CD4-positive, alpha-beta memory T cell (primary cell): ENCODE data around the gene TYW1. TPM values are rescaled to one million over a fixed set of nuclear protein-coding genes. Genes with fewer than 3 reads are reported as not detected.
"Not testable (repeated sequence)": the region's sequence is repeated elsewhere in the genome, so short reads cannot be mapped to it uniquely, and the experiment has no call there.

Experiments used
- CTCF ChIA-PET: fragments of 350-600 bp; sonication (Branson Sonifier 250); formaldehyde crosslinking; loops from one replicate; lab custom pipeline; 2021; ENCODE audit warnings: inconsistent platforms; ENCODE audit not compliant: partially characterized antibody; lab: Charles Lee
- POLR2A ChIA-PET: fragments of 350-600 bp; sonication (Branson Sonifier 250); formaldehyde crosslinking; loops from one replicate; lab custom pipeline; 2021; ENCODE audit not compliant: partially characterized antibody; lab: Charles Lee
- DNase-seq, 5 donors: peaks; one replicate each; pipeline versions ENCODE4 v3.0.0 to v3.0.0-alpha.2; 2020 to 2022; ENCODE audit warnings: mixed read lengths in 1 of 5
- H3K27ac ChIP-seq: one replicate; pipeline ENCODE4 v1.7.0; 2013; ENCODE audit warnings: low read depth, low read length
- H3K27me3 ChIP-seq: 2 replicates; pipeline ENCODE4 v1.7.0; 2013; ENCODE audit warnings: mild to moderate bottlenecking, low read length, moderate library complexity; ENCODE audit not compliant: insufficient read depth
- H3K36me3 ChIP-seq: 2 replicates; pipeline ENCODE4 v1.7.0; 2013; ENCODE audit warnings: mild to moderate bottlenecking, low read length, moderate library complexity; ENCODE audit not compliant: insufficient read depth
- H3K4me1 ChIP-seq: 2 replicates; pipeline ENCODE4 v1.7.0; 2013; ENCODE audit warnings: mild to moderate bottlenecking, low read length, moderate library complexity; ENCODE audit not compliant: insufficient read depth
- H3K4me3 ChIP-seq, 2 donors: one replicate each; pipeline ENCODE4 v1.7.0; 2013; ENCODE audit warnings: low read length in 2 of 2, mild to moderate bottlenecking in 1 of 2
- H3K9me3 ChIP-seq, 2 donors: one replicate each; pipeline ENCODE4 v1.7.0; 2013; ENCODE audit warnings: low read length in 2 of 2, control low read depth in 1 of 2; ENCODE audit not compliant: control insufficient read depth in 1 of 2
- H3K27ac Mint-ChIP-seq, 7 donors: one replicate each; pipeline ENCODE4 v1.8.0; 2020 to 2021; ENCODE audit warnings: mixed read lengths in 7 of 7, mild to moderate bottlenecking in 6 of 7, inconsistent platforms in 3 of 7, moderate library complexity in 3 of 7
- H3K27me3 Mint-ChIP-seq, 2 donors: one replicate each; pipeline ENCODE4 v1.8.0; 2020 to 2021; ENCODE audit warnings: mixed read lengths in 2 of 2
- H3K36me3 Mint-ChIP-seq, 2 donors: one replicate each; pipeline ENCODE4 v1.8.0; 2020 to 2021; ENCODE audit warnings: mixed read lengths in 2 of 2, inconsistent platforms in 1 of 2, mild to moderate bottlenecking in 1 of 2
- H3K4me1 Mint-ChIP-seq, 4 donors: one replicate each; pipeline ENCODE4 v1.8.0; 2020 to 2021; ENCODE audit warnings: mixed read lengths in 4 of 4, mild to moderate bottlenecking in 1 of 4
- H3K4me3 Mint-ChIP-seq, 8 donors: one replicate each; pipeline ENCODE4 v1.8.0; 2020 to 2021; ENCODE audit warnings: mixed read lengths in 8 of 8, mild to moderate bottlenecking in 7 of 8, moderate library complexity in 6 of 8, inconsistent platforms in 3 of 8
- H3K9me3 Mint-ChIP-seq, 8 donors: one replicate each; pipeline ENCODE4 v1.8.0; 2020 to 2021; ENCODE audit warnings: mixed read lengths in 8 of 8, mild to moderate bottlenecking in 5 of 8, inconsistent platforms in 3 of 8, moderate library complexity in 1 of 8
- intact Hi-C: fragments of 100-400 bp; cut with micrococcal nuclease; formaldehyde crosslinking; loops from one replicate; pipeline ENCODE4 v1.15.1; 2023
- polyA plus RNA-seq, 2 donors: library from polyadenylated mRNA; unstranded; fragments of 300-500 nt; fragmentation: Illumina TruSeq; gene quantifications; one replicate each; pipeline ENCODE4 v1.2.3, GENCODE V29; 2021
- total RNA-seq, 2 experiments: library from RNA; stranded (reverse); gene quantifications; one replicate each; pipeline ENCODE4 v1.2.3, GENCODE V29; 2021

Gene TYW1
- total and polyA plus RNA-seq, 4 experiments from 2014 or later = 19.2 to 32.3 (median 27.7) TPM

DNA sequence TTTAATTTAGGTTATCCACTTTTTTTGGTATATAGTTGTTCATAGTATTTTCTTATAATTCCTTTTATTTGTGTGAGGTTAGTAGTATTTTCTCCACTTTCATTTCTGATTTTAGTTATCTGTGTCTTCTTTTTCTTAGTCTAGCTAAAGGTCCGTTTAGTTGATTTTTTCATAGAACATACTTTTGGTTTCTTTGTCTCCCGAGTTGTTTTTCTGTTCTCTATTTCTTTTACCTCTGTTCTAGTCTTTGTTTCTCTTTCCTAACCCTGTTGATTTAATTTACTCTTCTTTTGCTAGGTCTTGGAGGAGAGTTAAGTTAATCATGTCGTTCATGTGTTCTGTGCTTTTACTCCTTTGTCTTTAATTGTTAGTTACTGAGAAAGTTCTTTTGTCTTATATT, 174.5 kb downstream of the TYW1 start:
- H3K4me3 ChIP-seq, H3K9me3 Mint-ChIP-seq, intact Hi-C loops, H3K27me3 Mint-ChIP-seq, POLR2A ChIA-PET, H3K27ac ChIP-seq, H3K36me3 ChIP-seq, H3K27me3 ChIP-seq, H3K9me3 ChIP-seq, H3K4me1 ChIP-seq, H3K36me3 Mint-ChIP-seq, CTCF ChIA-PET, DNase-seq: not testable (repeated sequence)
- H3K4me3 Mint-ChIP-seq = peak overlapping the region in 2 of 8 donors; percentile 5 to 32
- H3K4me1 Mint-ChIP-seq = peaks cover 6 to 11% (median 8%) of the 10 kb centered on the region in 4 donors
- peak overlapping the region in 2 of 7 donors; percentile 6 to 50 for H3K27ac Mint-ChIP-seq

DNA sequence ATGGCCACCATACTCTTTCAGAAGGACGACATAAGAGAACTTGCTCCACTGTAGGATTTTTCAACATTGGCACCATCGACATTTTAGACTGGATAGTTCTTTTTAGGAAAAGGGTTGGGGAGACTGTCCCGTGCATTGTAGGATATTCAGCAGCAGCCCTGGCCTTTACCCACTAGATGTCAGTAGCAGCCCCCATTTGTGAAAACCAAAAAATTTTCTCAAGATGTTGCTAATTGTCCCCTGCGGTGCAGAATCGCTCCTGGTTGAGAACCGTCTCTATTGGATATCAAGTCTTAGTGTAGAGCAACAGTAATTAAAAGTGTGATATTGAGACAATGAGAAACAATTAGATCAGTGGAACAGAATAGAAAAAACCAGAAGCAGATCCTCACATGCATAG, 180.1 kb downstream of the TYW1 start:
- intact Hi-C loops = not testable (repeated sequence)

DNA sequence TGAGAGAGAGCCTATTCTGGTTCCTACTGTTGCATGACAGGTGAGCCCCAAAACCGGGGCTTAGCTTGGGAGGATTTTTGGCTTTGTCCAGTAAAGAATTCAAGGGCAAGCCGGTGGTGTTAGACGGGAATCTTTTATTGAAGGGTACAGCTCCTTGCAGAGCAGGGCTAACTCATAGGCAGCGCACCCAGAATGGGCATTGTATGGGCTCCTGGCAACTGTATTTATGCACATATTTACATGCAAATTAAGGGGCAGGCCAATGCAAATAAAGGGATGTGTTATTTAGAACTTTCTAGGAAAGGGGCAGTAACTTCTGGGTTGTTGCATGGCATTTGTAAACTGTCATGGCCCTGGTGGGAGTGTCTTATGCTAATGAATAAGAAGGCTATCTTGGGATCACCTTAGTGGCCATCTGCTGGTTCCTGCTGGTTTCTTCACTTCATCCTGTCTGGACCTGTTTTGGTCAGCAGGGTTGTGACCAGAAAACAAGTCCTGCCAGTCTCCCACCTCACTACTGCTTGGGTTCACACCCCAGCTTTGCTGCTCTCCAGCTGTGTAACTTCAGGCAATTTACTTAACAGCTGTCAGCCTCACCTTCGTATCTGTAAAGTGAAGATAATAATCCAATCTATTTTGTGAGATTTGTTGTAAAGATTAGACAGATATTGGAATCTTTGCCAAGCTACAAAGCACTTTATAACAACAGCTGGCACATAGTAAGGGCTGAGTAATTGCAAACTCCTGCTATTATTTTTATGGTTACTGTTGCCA, 182.5 kb downstream of the TYW1 start:
- POLR2A ChIA-PET, H3K9me3 Mint-ChIP-seq, H3K4me1 ChIP-seq, CTCF ChIA-PET, DNase-seq, H3K36me3 ChIP-seq, H3K4me3 Mint-ChIP-seq, H3K27ac ChIP-seq, intact Hi-C loops, H3K4me3 ChIP-seq, H3K4me1 Mint-ChIP-seq, H3K36me3 Mint-ChIP-seq, H3K27me3 Mint-ChIP-seq, H3K27me3 ChIP-seq, H3K9me3 ChIP-seq: not testable (repeated sequence)
- H3K27ac Mint-ChIP-seq = peak overlapping the region in 1 of 7 donors; percentile 1

More for the DNA sequence above, 180.1 kb downstream of the TYW1 start:
- H3K4me1 Mint-ChIP-seq, H3K36me3 ChIP-seq, CTCF ChIA-PET, H3K4me1 ChIP-seq, POLR2A ChIA-PET, H3K27me3 ChIP-seq, H3K27me3 Mint-ChIP-seq, H3K4me3 ChIP-seq, H3K9me3 ChIP-seq, H3K4me3 Mint-ChIP-seq, H3K27ac ChIP-seq, H3K9me3 Mint-ChIP-seq, H3K36me3 Mint-ChIP-seq, H3K27ac Mint-ChIP-seq: not testable (repeated sequence)
- DNase-seq = peak in 1 of 5 donors; percentile 1

DNA sequence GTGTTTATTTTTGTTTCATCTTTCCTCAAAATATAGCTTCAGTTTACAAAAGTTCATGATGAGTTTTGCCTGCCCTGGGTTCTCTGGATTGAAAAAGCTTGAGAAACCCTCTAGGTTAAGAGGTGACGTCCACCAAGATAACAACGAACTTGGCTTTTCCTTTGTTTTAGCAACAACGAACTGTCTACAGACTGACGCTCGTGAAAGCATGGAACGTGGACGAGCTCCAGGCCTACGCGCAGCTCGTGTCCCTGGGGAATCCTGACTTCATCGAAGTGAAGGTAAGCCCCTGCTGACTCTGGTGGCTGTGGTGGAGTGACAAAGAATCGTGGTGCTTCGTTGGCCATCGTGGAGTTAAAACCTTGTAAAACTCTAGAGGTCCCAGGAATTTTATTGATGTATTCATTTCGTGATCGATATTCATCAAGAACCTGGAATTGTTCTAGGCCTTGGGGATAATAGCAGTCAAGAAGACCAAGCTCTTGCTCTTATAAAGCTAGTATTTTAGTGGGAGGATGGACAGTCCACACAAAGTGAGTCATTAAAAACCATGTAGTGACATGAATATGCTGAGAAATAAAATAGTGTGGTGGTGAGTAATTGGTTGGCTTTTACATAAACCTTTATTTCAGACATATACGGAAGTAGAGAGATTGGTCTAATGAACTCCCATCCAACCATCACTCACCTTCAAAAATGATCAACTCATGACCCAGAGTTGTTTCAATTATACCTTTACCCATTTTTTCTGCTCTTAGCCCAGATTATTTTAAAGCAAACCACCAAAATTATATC, 186.5 kb downstream of the TYW1 start:
- H3K36me3 ChIP-seq, H3K9me3 ChIP-seq, CTCF ChIA-PET, H3K4me1 ChIP-seq, intact Hi-C loops, DNase-seq, H3K27ac Mint-ChIP-seq, H3K27me3 Mint-ChIP-seq, H3K27me3 ChIP-seq, POLR2A ChIA-PET, H3K27ac ChIP-seq, H3K4me3 ChIP-seq, H3K9me3 Mint-ChIP-seq, H3K4me3 Mint-ChIP-seq: not testable (repeated sequence)
- peaks cover 10 to 11% of the 10 kb centered on the region in 2 donors for H3K36me3 Mint-ChIP-seq
- peaks cover 4 to 15% (median 9%) of the 10 kb centered on the region in 4 donors for H3K4me1 Mint-ChIP-seq

DNA sequence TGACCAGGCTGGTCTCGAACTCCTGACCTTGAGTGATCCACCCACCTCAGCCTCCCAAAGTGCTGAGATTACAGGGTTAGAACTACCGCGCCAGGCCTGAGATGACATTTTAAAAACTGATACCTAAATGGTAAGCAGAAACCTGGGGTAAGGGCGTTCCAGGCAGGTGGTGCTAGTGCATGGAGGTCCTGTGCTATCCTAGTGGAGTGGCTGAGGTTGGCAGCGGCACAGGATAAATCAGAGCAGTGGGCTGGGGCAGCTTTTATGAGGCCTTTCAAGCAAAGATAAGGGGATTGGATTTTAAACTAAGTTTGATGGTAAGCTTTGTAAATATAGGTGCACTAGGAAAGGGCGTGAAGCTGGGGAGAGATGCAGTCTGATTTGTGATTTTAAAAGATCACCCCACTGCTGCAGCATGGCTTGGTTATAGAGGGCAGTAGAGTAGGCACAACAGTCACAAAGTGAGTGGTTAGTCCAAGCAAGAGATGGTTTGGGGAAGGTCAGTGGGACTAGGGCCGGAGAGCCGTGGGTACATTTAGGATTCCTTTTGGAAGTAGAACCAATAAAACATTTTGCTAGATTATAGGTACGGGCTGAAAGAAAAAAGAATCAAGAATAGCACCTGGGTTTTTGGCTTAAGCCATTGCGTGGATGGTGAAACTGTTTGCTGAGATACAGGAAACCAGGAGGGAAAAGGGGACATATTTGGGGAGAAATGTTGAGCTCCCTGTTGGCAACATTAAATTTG, 188.5 kb downstream of the TYW1 start:
- H3K27me3 Mint-ChIP-seq, H3K27me3 ChIP-seq, H3K4me3 ChIP-seq, POLR2A ChIA-PET, H3K27ac ChIP-seq, intact Hi-C loops, H3K9me3 Mint-ChIP-seq, H3K9me3 ChIP-seq, H3K4me1 ChIP-seq, CTCF ChIA-PET, H3K36me3 ChIP-seq, DNase-seq: not testable (repeated sequence)
- H3K4me1 Mint-ChIP-seq = peaks cover 12 to 26% (median 17%) of the 10 kb centered on the region in 4 donors
- H3K4me3 Mint-ChIP-seq = peak overlapping the region in 3 of 8 donors; percentile 6 to 30 (median 26)
- H3K27ac Mint-ChIP-seq = peak overlapping the region in 5 of 7 donors; percentile 8 to 78 (median 36)
- peaks cover 10 to 11% of the 10 kb centered on the region in 2 donors for H3K36me3 Mint-ChIP-seq

DNA sequence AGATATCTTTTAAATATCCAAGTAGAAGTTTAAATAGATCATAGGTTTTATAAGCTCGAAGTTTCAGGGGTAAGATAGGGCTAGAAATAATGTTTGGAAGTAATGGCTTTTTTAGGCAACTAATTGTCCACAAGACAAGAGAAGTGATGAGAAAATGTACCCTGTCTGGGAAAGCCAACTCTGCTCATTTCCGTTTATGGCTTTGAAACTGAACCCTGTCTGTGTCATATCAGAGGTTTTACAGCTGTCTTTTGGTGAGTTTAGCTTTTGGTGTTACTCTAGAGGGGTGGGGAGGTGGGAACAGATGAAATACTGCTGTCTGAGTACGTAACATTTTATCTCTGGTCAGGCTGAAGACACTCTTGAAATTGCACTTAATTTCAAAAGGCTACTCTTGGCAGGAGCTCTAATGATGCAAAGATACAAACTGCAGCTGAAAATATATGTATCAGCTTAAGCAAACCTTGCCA, 189.1 kb downstream of the TYW1 start:
- DNase-seq, H3K9me3 Mint-ChIP-seq, H3K27ac ChIP-seq, H3K36me3 ChIP-seq, H3K27me3 Mint-ChIP-seq, POLR2A ChIA-PET, H3K27me3 ChIP-seq, intact Hi-C loops, CTCF ChIA-PET, H3K4me3 Mint-ChIP-seq, H3K4me1 ChIP-seq, H3K4me3 ChIP-seq, H3K9me3 ChIP-seq: not testable (repeated sequence)
- Mint-ChIP-seq H3K27ac (peak overlapping the region in 2 of 7 donors; percentile 8 to 78), H3K36me3 (peaks cover 12 to 15% of the 10 kb centered on the region in 2 donors), H3K4me1 (peaks cover 17 to 32% (median 23%) of the 10 kb centered on the region in 4 donors)

DNA sequence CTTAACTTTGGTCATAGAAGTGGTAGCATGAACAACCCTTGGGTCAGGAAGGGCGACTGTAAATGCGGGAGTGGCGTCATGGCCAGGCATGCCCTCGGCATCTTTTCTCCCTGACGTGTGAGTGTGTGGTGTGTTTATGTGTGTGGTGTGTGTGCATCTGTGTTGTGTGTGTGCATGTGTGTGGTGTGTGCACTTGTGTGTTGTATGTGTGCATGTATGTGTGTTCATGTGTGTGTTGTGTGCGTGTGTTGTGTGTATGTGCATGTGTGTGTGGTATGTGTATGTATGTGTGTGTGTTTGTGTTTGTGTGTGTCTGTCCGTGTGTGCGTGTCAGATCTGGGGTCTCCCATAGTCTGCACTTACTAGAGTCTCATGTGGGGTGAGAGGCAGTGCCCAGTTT, 192.5 kb downstream of the TYW1 start:
- peaks cover 29 to 51% (median 37%) of the 10 kb centered on the region in 4 donors for H3K4me1 Mint-ChIP-seq
- H3K9me3 Mint-ChIP-seq, H3K4me1 ChIP-seq, H3K27me3 Mint-ChIP-seq, DNase-seq, CTCF ChIA-PET, intact Hi-C loops, H3K36me3 ChIP-seq, H3K27ac ChIP-seq, H3K9me3 ChIP-seq, H3K27me3 ChIP-seq, POLR2A ChIA-PET, H3K4me3 ChIP-seq, H3K4me3 Mint-ChIP-seq: not testable (repeated sequence)
- H3K27ac Mint-ChIP-seq = peak overlapping the region in 5 of 7 donors; percentile 13 to 76 (median 58)
- H3K36me3 Mint-ChIP-seq = peaks cover 12 to 13% of the 10 kb centered on the region in 2 donors
